MCF 10A (cell line): Measurements from ENCODE around the gene GYPC. TPM values are rescaled to one million over a fixed set of nuclear protein-coding genes. Genes with fewer than 3 reads are reported as not detected.

ENCODE experiments used
- Bru-seq: library from RNA; stranded (reverse); fragments of 400-500 nt; gene quantifications from one replicate; lab custom pipeline; 2021; lab: Mats Ljungman, UMichigan
- BruChase-seq, 2 experiments: library from RNA; stranded (reverse); fragments of 400-500 nt; gene quantifications; one replicate each; lab custom pipeline; 2021; lab: Mats Ljungman, UMichigan
- BruUV-seq: library from RNA; stranded (reverse); fragments of 400-500 nt; replicated peaks from 2 replicates; lab custom pipeline; 2021; lab: Mats Ljungman, UMichigan
- CTCF ChIA-PET: fragments of 300-600 bp; sonication (Branson Sonifier 250); formaldehyde crosslinking; extraction: SDS; loops from one replicate; lab custom pipeline; 2021; ENCODE audit warnings: antibody characterized with exemption, inconsistent platforms; lab: Yijun Ruan, JAX
- POLR2A ChIA-PET: fragments of 300-600, 350-650 bp; sonication (Branson Sonifier 250); formaldehyde crosslinking; extraction: SDS; loops from one replicate; lab custom pipeline; 2020; ENCODE audit warnings: antibody characterized with exemption, inconsistent platforms; lab: Yijun Ruan, JAX
- DNase-seq: peaks from one replicate; pipeline ENCODE4 v3.0.0-alpha.2; 2018; ENCODE audit not compliant: unreplicated experiment
- H3K27ac Mint-ChIP-seq: one replicate; pipeline ENCODE4 v1.8.0; 2022; ENCODE audit warnings: mild to moderate bottlenecking, low read depth, mixed read lengths; ENCODE audit not compliant: unreplicated experiment
- H3K27me3 Mint-ChIP-seq: one replicate; pipeline ENCODE4 v1.8.0; 2022; ENCODE audit warnings: mixed read lengths; ENCODE audit not compliant: insufficient read depth, unreplicated experiment
- H3K36me3 Mint-ChIP-seq: one replicate; pipeline ENCODE4 v1.8.0; 2022; ENCODE audit warnings: mild to moderate bottlenecking, moderate library complexity, mixed read lengths; ENCODE audit not compliant: insufficient read depth, unreplicated experiment
- H3K4me1 Mint-ChIP-seq: one replicate; pipeline ENCODE4 v1.8.0; 2022; ENCODE audit warnings: mixed read lengths; ENCODE audit not compliant: insufficient read depth, unreplicated experiment
- H3K4me3 Mint-ChIP-seq: one replicate; pipeline ENCODE4 v1.8.0; 2022; ENCODE audit warnings: mild to moderate bottlenecking, moderate library complexity, mixed read lengths; ENCODE audit not compliant: unreplicated experiment
- H3K9me3 Mint-ChIP-seq: one replicate; pipeline ENCODE4 v1.8.0; 2022; ENCODE audit warnings: mixed read lengths; ENCODE audit not compliant: unreplicated experiment
- intact Hi-C: fragments of 100-400 bp; cut with micrococcal nuclease; formaldehyde crosslinking; loops from 2 replicates; pipeline ENCODE4 v1.14.1; 2022
- long read RNA-seq: library from polyadenylated mRNA; stranded (forward); transcript quantifications from one replicate; pipeline ENCODE4 v2.0.0, GENCODE V29; 2022
- total RNA-seq: library from RNA; stranded (reverse); gene quantifications from 2 replicates; pipeline ENCODE4 v1.2.3, GENCODE V29; 2022
- TF ChIP-seq, protein P1 (sequence below): fragments of 200-600 bp; IDR thresholded peaks from one replicate; pipeline ENCODE4 v1.8.0; 2022; ENCODE audit warnings: antibody characterized with exemption, mild to moderate bottlenecking; ENCODE audit not compliant: unreplicated experiment

GYPC gene, protein sequence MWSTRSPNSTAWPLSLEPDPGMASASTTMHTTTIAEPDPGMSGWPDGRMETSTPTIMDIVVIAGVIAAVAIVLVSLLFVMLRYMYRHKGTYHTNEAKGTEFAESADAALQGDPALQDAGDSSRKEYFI
- total RNA-seq = not detected in 2 replicates
- not detected for Bru-seq, nascent RNA
- BruChase-seq, experiment 1, labeled RNA remaining after a 6-hour chase = not detected
- BruChase-seq, experiment 2, labeled RNA remaining after a 2-hour chase = not detected
- long read RNA-seq = 0 reads

DNA sequence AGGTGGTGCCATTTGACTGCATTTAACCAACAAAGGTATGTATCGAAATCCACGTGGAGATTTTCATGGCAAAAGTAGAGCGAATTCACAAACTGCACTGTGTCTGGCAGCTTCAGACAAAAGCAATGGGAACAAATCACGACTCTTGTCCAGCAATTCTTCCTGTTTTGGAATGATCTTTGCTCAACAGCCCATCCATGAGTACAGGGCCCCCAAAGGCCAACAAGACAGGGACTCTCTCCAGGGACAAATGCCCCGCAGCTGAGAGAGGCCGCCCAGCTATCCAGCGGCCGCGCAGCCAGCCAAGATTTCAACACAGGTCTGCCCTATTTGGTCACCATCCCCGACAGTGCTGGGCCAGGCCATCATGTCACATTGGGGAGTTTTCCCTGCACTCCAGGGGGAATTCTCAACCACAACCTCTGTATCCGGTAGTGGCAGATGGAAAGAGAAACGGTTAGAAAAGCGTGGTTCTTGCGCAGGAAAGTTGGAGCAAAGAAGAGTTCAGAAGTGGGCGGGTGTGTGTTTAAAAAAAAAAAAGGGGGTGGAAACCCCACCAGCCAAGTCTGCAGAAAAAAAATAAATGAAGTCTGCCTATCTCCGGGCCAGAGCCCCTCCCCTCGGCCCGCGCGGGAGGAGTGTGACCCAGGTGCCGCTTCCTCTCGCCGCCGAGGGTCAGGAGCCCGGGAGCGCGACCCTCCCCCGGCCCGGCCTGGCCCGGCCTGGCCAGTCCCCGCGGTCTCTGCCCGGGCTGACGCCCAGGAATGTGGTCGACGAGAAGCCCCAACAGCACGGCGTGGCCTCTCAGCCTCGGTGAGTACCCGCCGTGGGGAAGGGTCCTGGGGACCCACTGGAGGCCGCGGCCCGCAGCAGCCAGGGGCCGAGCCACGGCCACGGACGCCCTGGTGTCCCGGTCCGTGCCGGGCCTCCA, at the start of gene GYPC:
Gene GYPC (plus strand): TSS at position 659 of the 931 bp plus-strand sequence. CDS start 106 bp downstream, at position 765.
- H3K27me3 Mint-ChIP-seq = no peaks in the 10 kb centered on the region
- TF ChIP-seq, protein P1, sequence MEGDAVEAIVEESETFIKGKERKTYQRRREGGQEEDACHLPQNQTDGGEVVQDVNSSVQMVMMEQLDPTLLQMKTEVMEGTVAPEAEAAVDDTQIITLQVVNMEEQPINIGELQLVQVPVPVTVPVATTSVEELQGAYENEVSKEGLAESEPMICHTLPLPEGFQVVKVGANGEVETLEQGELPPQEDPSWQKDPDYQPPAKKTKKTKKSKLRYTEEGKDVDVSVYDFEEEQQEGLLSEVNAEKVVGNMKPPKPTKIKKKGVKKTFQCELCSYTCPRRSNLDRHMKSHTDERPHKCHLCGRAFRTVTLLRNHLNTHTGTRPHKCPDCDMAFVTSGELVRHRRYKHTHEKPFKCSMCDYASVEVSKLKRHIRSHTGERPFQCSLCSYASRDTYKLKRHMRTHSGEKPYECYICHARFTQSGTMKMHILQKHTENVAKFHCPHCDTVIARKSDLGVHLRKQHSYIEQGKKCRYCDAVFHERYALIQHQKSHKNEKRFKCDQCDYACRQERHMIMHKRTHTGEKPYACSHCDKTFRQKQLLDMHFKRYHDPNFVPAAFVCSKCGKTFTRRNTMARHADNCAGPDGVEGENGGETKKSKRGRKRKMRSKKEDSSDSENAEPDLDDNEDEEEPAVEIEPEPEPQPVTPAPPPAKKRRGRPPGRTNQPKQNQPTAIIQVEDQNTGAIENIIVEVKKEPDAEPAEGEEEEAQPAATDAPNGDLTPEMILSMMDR = no peak
- peaks cover 29% of the 10 kb centered on the region for H3K4me1 Mint-ChIP-seq
- H3K36me3 Mint-ChIP-seq = peaks cover 10% of the 10 kb centered on the region
- intact Hi-C loops = no loop called here
- H3K27ac Mint-ChIP-seq = no peak within 1 kb of the TSS
- DNase-seq = no peak
- ChIA-PET POLR2A (no interaction called here), CTCF (no interaction called here)
- no TSS peak for BruUV-seq
- H3K9me3 Mint-ChIP-seq = no peaks in the 10 kb centered on the region
- H3K4me3 Mint-ChIP-seq = peak within 1 kb of the TSS; percentile 36

DNA sequence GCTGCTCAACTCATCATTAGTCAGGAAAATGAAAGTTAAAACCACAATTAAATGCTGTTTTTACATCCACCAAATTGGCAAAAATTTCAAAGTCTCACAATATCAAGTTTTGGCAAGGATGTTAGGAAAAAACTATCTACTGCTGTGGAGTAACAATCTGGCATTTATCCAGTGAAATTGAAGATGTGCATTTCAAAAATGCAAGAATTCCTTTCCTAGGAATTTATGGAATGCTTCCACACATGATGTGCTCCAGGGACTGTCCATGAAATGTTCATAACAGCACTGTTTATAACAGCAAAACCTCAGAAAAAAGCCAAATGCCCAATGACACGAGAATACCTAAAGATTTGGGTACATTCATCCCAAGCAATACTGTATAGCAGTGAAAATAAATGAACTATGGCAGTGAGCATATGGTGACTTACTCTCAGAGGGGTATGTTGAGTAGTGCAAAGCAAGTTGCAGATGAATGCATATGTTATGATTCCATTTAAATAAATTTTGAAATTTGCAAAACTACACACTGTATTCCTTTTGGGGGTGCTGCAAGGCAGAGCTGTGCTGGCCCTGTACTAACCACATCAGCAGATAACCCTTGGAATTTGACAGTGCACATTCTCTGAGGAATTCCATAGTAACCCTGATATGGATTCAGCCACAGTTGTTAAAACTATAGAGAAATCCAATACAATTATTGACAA, 41.3 kb upstream of the GYPC start:
- H3K9me3 Mint-ChIP-seq = no peaks in the 10 kb centered on the region
- TF ChIP-seq, protein P1 = no peak
- CTCF ChIA-PET = no interaction called here
- POLR2A ChIA-PET = no interaction called here
- H3K36me3 Mint-ChIP-seq = no peaks in the 10 kb centered on the region
- no peak overlapping the region for H3K27ac Mint-ChIP-seq
- H3K4me1 Mint-ChIP-seq = peaks cover 11% of the 10 kb centered on the region
- no peak overlapping the region for H3K4me3 Mint-ChIP-seq
- peak; percentile 24 for DNase-seq
- intact Hi-C loops = no loop called here
- no peaks in the 10 kb centered on the region for H3K27me3 Mint-ChIP-seq
- no TSS peak for BruUV-seq

DNA sequence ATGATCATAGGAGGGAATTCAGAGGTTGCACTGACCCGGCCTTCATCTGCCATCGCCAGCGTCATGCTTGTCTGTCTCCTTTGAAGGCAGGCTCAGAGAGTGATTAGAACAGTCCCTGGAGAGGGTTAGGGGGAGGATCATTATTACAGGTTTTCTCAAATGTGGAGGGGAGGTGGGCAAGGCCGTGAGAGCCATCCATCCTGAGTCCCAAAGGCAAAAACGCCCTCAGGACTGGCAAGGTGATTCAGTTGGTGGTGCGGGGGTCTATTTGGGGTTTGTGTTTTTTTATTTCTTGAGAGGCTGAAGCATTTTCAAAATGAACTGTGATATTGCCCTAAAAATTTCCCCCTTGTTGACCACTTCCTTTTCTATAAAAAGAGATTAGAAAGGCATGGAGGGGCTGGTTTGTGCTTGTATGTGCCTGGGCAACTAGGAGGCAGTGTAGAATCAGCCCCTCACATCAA, 39.3 kb upstream of the GYPC start:
- no peaks in the 10 kb centered on the region for H3K27me3 Mint-ChIP-seq
- no TSS peak for BruUV-seq
- CTCF ChIA-PET = interaction anchor here (0.7 kb wide), 1 partner anchor 871 kb away, joined by 4 read pairs; no protein-coding TSS in a partner anchor

More for the DNA sequence above, 39.3 kb upstream of the GYPC start:
- H3K4me3 Mint-ChIP-seq = no peak overlapping the region
- POLR2A ChIA-PET = no interaction called here
- peaks cover 11% of the 10 kb centered on the region for H3K4me1 Mint-ChIP-seq
- intact Hi-C loops = no loop called here
- TF ChIP-seq, protein P1 = no peak
- H3K27ac Mint-ChIP-seq = no peak overlapping the region
- no peak for DNase-seq
- H3K36me3 Mint-ChIP-seq = no peaks in the 10 kb centered on the region
- no peaks in the 10 kb centered on the region for H3K9me3 Mint-ChIP-seq
